Prostate gland (tissue), 2 donors: ENCODE results near the gene FCHSD2.
A peak's percentile ranks its signal among the peaks of the same experiment; 100 is the strongest.

Experiments used
- CTCF ChIP-seq, 4 experiments: fragments of 200-600 bp in 2 of 4; fragments of 450-650 bp in 2 of 4; sonication (generic) in 2 of 4; IDR thresholded peaks; 1 replicate in 3 of 4; 2 replicates in 1 of 4; pipeline ENCODE4 v1.5.1; 2016 to 2019; ENCODE audit warnings: antibody characterized with exemption in 4 of 4, mild to moderate bottlenecking in 2 of 4, moderate library complexity in 2 of 4
- POLR2A ChIP-seq: fragments of 450-650 bp; IDR thresholded peaks from one replicate; pipeline ENCODE4 v1.6.1; 2016; ENCODE audit warnings: antibody characterized with exemption, mild to moderate bottlenecking

GRCh38 chr11:73177778-73178539, 35.8 kb upstream of the FCHSD2 start:
- TF ChIP-seq CTCF (IDR thresholded peaks at IDR 0.05) (peak; percentile 61 to 92 (median 87)), POLR2A (no peak)
